Endothelial cell of hepatic sinusoid (primary cell): ENCODE results near the gene LINC00237.

Source experiments
- in situ Hi-C: cut with HindIII; loops from 2 replicates; pipeline ENCODE4 v1.10.0; 2017; ENCODE audit warnings: low sequenced_read_pairs

The LINC00237 gene

DNA sequence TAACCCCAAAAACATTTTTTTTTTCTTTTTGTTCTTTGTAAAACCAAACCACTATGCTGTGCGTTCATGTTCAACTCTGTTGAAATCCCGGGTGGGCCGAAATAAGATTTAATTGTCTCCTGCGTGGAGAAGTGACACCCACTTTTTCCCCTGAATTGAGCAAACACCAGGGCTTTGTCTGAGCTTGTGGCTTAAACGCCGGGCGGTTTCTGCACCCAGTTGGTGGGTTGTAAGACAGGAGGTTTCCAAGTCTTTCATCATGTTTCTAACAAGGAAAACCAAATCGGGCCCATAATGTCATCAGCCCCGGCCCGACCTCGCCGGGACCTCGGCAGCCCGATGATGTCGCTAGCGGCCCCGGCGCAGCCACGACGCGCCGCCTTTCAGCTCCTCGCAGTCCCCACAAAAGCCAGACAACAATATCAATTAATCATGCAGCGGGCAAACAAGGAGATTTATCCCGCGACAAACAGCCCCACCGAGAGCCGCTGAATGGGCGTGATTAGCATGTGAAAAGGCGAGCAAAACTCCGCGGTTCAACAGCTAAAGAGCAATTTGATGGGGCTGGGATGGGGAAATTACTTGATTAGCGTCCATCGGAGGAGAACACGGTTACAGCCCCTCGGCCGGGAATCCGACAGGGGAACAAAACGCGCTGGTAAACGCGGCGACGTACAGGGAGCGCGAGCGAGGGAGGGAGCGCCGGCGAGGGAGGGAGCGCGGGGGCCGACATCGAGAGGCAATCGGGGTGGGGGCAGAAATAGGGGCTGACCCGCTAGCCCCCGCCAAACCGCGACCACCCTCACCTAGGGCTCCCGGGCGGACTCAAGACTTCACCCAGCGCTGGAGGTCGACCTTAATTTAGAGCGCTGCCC is 5.3 kb downstream of the LINC00237 start:
- in situ Hi-C loops: no loop called here

DNA sequence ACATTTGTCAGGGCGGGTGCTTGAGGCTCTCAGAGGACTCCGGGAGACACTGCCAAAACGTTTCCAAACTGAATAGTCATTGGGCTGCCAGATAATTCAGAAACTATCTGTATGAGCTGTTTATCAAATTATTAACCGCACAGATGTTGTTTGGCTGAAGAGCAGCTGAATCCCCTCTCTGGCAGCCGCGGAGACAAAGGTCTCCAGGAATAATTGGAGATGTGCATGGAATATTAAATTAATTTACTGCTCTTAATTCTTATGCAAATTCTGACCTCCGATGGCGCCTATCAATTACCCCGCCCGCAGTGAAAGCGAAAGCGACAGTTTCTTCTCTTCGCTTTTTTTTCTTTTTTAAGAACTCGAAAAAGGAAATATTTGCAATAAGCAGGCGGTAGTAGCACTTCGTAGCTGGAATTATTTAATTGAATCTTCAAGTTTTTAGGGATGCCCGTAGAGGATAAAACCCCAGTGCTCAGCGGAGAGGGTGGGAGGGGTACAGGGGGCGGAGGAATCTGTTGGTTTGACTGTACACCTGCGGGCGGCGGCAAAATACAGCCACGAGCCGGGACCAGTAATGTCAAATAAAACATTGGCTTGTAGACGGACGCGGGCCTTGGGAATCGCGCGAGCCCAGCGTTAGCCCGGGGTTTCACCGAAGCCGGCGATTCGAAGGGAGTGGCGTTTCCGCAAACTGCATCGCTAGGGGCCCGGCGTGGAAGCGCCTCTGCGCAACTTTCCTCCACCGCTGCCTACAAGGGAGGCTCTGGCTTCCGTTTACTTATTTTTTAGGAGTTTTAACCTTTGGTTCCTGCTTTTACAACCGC is 6.2 kb downstream of the LINC00237 start:
- in situ Hi-C loops: no loop called here

DNA sequence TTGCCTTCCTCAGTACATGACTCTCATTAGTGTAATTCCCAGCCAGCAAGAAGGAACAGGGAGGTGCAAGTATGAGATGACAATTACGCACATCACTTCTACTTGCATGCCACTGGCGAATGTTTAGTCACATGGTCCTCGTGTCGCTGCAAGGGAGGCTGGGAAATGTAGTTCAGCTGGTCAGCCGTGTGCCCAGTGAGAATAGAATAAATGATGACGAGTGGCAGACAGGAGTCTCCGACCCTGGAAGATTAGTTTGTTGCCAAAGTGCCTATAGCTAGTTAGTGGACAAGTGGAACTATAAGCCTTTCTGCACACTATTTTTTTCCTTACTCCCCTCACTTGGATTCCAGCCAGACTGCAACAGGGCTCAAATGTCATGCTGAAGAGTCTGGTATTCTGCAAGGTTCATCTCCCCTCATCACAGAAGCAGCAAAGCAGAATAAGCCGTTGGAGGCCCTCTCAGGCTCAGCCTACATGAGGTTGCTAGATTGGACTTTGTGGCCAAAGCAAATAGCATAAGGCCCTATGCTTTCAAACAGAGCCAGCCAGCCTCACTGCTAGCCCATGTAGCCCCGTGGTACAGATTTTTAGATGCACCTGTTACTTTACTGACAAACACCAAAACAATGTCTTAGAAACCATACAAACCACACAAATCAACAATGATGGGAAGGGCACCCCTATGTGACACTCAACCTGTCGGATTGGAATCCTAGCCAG is 9.7 kb downstream of the LINC00237 start:
- in situ Hi-C loops: no loop called here

DNA sequence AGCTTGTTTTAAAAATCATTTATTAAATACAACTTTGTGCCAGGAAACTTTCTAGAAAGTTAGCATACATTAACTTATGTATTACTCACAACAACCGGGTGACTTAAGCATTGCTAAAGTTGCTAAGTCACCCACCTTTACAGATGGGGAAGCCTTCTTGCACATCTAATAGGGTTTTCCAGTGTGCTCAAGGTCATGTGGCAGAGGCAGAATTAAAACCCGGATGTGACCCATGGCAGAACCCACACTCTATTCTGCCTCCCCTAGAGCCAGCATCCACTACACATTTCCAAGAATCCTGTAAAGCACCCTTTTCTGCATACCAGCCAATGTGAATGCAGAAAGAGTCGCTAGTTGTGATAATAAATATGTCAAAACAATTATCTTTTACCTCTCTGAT is 13.4 kb downstream of the LINC00237 start:
- in situ Hi-C loops: no loop called here

DNA sequence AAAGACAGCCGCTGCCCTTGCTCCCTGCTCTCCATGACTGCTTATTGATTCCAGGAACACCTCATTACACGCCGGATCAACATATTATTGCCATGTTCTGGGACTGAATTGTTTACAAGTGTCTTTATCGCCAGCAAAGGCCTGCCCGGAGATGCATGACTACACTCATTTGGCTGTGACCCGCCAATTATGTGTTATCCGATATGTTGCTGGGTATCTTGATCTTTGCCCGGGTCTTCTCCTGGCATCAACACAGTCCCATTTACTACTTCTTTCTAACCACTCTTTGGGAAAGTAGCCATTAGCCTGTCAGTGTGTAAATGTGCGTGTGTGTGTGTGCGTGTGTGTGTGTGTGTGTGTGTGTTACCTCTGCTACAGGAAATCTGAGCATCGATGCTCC is 15.4 kb downstream of the LINC00237 start:
- in situ Hi-C loops: no loop called here

DNA sequence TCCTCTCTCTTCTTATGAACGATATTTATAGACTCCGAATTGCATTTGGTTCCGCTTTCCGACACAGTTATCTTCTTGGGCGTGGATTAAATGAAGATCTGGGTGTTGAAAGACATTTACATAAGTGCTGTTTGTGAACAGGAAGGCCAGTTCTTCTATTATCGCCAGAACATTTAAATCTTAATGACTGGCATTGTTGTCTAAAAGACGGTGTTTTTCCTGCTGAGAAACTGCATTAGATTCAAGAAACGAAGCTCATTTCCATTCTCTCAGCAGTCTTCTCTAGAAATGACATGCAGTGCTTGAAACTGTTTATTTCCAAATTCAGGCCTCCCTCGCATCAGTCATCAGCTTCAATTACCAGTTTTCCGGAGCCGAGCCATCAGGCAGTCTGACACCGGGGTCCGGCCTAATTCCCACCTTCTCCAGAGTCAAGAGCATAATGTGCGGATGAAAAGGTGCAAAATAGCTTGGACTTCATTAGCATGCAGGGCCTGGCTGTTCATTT is 16.0 kb downstream of the LINC00237 start:
- in situ Hi-C loops: no loop called here

DNA sequence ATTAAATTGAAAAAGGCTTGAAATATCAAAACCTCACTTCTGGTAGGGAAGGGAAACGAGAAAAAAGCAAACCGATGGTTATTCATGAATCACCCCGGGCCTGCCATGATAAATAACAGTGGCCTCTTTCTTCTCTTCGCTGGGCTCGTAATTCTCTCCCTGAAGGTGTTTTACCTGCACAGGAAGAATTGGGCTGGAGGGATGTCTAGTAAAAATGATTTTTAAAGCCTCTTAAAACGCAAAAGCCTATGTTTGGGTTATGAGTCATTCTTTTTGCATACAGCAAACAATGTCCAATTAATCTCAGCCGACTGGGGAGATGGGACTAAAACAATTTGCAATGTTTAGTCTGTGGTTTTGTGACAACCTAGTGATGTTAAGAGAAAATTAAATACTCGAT is 16.8 kb downstream of the LINC00237 start:
- in situ Hi-C loops: no loop called here

DNA sequence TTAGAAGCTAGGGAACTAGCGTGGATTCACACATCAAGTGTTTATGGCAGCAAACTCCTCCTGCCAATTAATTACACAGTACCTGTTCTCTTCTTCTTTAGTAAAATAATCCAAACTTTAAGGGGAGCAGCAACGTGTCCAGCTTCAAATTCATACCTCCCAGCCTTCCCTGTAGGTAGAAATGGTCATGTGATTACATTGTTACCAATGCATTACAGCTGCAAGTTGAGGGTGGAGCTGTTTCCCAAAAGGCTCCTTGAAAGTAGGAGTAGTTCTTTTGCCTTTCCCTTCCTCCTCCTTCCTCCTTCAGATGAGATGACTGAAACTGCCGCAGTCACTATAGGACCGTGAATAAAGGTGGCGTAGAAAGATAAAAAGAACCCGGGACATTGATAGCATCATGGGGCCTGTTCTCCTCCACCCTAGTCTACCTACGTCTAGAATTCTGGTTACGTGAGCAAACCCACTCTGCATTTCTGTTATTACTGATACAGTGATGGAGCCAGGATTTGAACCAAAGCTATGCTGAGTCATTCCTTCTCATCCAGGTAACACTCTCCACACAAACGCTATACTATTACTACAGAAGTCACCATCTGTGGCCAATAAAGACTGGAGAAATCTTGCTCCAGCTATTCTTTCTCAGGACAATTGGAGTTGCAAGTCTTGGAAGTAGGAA is 18.2 kb downstream of the LINC00237 start:
- in situ Hi-C loops: no loop called here

DNA sequence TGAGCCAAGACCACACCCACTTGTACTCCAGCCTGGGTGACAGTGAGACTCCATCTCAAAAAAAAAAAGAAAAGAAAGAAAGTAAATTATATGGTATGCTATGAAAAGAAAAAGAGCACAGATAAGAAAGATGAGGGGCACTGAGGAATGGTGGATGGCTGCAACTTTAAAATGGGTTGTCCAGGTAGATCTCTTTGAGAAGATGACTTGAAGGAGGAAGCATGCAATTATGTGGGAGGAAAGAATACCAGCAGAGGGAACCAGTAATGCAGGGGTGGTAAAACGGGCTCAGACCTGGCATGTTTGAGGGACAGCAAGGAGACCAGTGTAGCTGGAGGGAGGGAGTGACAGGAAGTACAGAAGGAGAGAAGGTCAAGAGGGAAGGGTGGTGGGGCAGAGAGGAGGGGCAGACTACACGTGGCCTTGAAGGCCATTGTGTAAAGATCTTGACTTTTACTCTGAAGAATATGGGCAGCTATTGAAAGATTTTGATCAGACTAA is 22.3 kb downstream of the LINC00237 start:
- in situ Hi-C loops: no loop called here

DNA sequence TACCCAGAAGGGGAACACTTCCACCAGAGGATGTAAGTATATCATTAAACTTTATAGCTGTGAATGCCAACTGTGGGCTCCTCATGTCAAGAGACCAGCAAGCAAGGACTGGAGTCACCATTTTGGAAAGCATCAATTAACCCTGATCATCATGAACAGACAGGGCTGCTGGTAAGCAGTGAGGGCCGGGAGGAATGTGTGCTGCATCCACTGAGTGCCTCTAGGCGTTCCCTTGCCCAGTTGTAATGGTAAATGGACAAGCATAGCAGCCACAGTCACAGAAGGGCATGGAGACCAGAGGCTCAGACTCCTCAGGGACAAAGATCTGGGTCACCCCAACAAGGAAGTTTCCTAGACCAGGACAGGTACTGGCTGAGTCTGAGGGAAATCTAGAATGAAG is 23.6 kb downstream of the LINC00237 start:
- in situ Hi-C loops: no loop called here

DNA sequence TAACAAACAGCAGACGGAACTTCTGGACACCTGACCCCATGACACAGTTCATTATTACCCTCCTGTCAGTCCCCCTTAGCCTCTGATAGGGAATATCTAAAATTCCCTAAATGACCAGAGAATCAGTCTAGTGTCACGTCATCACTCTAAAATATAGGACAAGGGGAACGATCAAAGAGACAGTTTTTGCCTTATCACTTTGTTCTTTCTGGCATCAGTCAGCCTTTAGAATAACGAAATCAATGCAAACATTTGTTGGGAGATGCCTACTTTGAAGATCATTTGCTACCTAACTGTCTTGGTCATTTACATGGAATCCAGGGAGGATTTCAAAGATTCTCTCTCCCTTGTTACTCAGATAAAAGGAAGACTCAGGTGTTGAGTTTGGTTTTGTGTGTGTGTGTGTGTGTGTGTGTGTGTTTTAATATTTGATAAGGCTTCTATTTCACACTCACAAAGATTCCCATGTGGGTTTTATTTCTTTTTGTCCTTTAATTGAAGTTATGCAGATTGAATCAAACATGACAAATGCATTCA is 28.3 kb downstream of the LINC00237 start:
- in situ Hi-C loops: no loop called here

DNA sequence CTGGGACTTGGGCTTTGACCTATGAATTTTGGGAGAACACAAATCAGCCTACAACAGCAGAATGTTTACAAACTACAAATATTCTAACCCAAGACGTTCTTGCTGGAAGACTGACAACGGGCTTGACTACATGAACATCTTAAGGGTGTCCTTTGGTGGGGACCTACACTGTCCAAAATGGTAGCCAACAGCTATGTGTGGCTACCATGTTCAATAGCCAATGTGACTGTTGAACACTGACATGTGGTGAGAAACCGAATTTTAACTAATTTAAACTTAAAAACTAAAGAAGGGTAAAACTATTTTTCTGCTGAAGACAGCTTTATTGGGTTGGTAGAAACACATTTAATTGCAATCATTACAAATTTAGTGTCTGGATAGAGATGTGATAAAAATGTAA is 30.1 kb downstream of the LINC00237 start:
- in situ Hi-C loops: no loop called here

DNA sequence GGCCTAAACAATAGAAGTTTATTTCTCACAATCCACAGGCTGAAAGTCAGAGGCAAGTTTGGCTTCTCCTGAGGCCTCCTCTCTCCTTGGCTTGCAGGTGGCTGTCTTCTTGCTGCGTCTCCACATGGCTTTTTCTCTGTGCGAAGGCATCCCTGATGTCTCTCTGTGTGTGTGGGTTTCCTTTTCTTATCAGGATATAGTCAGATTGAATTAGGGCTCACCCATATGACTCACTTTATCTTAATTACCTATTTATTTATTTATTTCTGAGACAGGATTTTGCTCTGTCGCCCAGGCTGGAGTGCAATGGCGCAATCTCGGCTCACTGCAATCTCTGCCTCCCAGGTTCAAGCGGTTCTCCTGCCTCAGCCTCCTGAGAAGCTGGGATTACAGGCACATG is 30.7 kb downstream of the LINC00237 start:
- in situ Hi-C loops: no loop called here

DNA sequence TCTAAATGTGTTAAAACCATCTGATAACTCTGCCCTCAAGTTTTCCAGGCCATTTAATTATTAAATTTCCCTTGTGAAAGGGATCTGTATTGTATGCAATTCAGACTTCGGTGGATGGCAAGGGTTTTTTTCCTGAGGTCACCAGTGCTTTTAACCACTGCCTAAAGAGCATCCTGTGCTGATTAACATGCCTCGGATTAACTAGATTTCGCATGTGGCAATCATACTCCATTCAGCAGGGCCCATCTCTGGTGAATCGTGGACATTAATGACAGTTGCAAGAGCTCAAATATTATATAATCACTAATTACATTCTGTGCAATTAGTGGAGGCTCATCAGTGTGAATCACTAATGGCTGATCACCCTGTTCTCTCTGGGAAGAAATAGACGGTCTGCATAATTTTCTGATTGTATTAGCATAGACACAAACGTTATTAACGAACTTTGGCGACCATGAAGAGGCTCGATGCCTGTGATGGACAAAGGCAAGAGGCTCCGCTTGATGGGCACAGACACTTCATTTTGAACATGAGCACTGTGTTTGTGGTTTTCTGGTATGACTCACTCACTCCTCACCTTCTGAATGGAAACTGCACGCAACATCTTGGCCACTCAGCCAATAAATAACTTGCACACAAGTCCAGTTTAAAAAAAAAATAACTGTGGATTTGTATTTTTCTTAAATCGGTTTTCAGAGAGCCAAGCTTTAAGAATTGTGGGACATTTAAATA is 31.4 kb downstream of the LINC00237 start:
- in situ Hi-C loops: no loop called here

DNA sequence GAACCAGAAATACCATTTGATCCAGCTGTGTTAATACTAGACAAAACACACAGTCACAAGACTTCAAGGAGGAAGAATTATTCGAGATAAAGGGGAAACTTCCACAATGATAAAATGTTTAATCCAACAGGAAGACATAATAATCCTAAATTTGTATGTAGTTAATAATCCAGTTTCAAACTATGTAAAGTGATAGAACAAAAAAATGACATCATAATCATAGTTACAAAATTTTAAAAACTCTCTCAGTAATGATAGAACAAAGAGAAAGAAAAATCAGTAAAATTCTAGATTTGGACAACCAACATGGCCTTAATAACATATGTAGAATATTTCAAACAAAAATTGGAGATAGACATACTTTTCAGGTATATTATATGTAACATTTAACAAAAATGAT is 38.9 kb downstream of the LINC00237 start:
- in situ Hi-C loops: no loop called here

DNA sequence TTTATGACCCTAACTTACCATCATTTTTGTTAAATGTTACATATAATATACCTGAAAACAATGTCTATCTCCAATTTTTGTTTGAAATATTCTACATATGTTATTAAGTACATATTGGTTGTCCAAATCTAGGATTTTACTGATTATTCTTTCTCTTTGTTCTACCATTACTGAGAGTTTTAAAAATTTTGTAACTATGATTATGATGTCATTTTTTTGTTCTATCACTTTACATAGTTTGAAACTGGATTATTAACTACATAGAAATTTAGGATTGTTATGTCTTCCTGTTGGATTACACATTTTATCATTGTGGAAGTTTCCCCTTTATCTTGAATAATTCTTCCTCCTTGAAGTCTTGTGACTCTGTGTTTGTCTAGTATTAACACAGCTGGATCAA is 41.2 kb downstream of the LINC00237 start:
- in situ Hi-C loops: no loop called here

DNA sequence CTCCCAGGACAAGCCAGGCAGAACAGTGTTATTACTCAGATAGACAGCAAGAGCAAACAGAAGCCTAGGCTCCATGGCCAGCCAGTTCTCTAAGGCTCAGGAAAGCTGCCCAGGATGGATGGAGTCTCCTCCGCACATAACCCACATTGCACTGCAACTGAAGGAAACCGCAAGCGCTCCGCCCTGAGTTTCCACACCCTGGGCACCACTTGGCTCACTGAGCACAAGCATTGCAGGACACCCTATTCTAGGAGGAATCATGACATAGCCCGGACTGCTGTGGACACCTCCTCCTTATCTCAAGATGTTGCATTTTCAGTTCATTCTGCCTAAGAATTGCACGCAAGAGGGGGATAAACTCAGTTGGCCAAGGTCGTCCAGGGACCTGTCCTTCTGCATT is 42.9 kb downstream of the LINC00237 start:
- in situ Hi-C loops: no loop called here

DNA sequence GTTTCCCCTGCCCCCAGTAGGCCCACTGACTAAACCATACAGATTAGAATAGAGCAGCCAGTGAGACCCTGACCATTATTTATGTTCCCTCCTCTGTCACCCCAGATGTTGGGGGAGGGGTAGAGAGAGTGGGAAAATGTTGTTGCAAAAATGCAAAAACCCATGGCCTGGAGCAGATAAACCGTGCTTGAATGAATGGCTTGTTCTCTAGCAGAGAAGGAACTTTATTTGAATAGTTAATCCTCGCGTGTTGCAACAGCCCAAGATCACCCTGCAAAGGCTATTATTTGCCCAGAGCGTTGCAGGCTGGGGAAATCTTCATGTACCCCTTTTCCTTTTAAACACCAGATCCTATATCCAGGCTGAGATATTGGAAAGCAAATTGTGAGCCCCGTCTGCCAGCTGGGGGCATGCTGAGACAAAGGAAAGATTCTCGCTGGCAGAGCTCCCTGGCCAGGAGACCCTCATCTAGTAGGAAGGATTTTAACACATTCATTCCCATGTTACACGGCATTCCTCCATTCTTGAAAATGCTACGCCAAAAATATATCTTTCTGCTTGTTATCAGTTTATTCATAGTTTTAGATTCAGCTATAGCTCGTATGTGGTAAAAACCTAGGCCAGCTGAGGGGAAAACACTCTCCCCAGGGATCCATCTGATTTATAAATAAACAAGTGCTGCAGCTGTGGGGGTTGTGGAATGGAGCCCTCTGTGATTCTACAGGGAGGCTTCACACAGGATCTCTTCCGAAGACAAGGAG is 53.0 kb downstream of the LINC00237 start:
- in situ Hi-C loops: no loop called here

DNA sequence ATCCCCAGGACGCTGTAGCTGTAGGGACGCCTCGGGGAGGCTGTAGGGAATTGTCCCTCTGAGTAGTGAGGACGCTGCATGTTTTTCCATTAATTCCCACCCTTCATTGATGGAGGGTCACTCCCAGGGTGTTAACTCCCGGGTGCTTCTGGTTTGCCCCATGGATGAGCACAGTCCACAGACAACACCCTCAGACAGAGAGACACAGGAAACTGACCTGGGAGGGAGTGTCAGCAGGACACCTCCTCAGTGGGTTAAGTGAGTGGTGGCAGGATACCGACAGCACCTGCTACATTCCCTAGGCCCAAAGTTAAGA is 53.5 kb downstream of the LINC00237 start:
- in situ Hi-C loops: no loop called here
